Stomach (tissue), 4 donors: ENCODE data around the gene BMP6.

Experiments used
- EP300 ChIP-seq: sonication (generic); formaldehyde crosslinking; IDR thresholded peaks from one replicate; pipeline ENCODE4 v1.6.1; 2017; ENCODE audit warnings: antibody characterized with exemption
- POLR2A ChIP-seq, 4 donors: fragments of 450-650 bp; IDR thresholded peaks; one replicate each; pipeline ENCODE4 v1.6.1; 2016; ENCODE audit warnings: antibody characterized with exemption in 4 of 4, control low read depth in 2 of 4, mild to moderate bottlenecking in 1 of 4, moderate library complexity in 1 of 4
- POLR2AphosphoS5 ChIP-seq, 3 donors: sonication (generic); formaldehyde crosslinking; IDR thresholded peaks; one replicate each; pipeline ENCODE4 v1.6.1; 2016; ENCODE audit warnings: antibody characterized with exemption in 3 of 3
- TF ChIP-seq, protein P1 (sequence below), 7 experiments: fragments of 450-650 bp in 4 of 7; fragments of 200-600 bp in 3 of 7; sonication (generic) in 3 of 7; IDR thresholded peaks; one replicate each; pipeline ENCODE4 v1.5.1; 2016 to 2019; ENCODE audit warnings: antibody characterized with exemption in 7 of 7, control low read depth in 2 of 7, mild to moderate bottlenecking in 1 of 7

DNA sequence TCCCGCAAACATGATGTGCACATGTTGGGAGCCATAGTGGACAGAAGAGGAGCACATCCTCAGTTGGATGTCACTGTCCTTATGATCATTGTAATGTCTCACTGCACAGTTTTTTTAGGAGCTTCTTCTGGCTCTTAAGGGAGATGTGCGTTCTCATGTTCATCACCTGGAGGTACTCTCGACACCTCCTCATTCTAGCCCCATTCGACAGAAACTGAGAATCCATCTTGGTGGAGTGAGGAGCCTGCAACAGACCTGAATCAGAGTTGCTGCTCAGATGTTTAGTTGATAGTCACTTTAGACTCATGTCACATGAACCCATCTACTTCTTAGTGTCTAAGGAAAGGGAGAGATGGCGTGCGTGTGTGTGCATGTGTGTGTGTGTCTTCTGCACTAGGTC lies 2.3 kb upstream of the BMP6 start:
- TF ChIP-seq, protein P1, sequence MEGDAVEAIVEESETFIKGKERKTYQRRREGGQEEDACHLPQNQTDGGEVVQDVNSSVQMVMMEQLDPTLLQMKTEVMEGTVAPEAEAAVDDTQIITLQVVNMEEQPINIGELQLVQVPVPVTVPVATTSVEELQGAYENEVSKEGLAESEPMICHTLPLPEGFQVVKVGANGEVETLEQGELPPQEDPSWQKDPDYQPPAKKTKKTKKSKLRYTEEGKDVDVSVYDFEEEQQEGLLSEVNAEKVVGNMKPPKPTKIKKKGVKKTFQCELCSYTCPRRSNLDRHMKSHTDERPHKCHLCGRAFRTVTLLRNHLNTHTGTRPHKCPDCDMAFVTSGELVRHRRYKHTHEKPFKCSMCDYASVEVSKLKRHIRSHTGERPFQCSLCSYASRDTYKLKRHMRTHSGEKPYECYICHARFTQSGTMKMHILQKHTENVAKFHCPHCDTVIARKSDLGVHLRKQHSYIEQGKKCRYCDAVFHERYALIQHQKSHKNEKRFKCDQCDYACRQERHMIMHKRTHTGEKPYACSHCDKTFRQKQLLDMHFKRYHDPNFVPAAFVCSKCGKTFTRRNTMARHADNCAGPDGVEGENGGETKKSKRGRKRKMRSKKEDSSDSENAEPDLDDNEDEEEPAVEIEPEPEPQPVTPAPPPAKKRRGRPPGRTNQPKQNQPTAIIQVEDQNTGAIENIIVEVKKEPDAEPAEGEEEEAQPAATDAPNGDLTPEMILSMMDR (IDR thresholded peaks at IDR 0.05), result no peak
- no peak for TF ChIP-seq POLR2AphosphoS5 (IDR thresholded peaks at IDR 0.05)
- no peak for TF ChIP-seq EP300
- no peak for TF ChIP-seq POLR2A (IDR thresholded peaks at IDR 0.05)
